SU-DHL-6 (cell line): Measurements from ENCODE around the gene PI4KA.

Experiments used
- H2AFZ ChIP-seq: fragments of 200-600 bp; sonication (generic); 2 replicates; pipeline ENCODE4 v1.6.1; 2014; ENCODE audit warnings: low read depth, mild to moderate bottlenecking, moderate library complexity, mixed read lengths, antibody characterized with exemption, low read length; ENCODE audit not compliant: severe bottlenecking
- H3F3A ChIP-seq: fragments of 200-600 bp; shearing (Covaris generic); 2 replicates; pipeline ENCODE4 v1.6.0; 2016; ENCODE audit warnings: antibody characterized with exemption, mild to moderate bottlenecking; ENCODE audit not compliant: insufficient read depth
- H3K27ac ChIP-seq: fragments of 200-600 bp; sonication (generic); 2 replicates; pipeline ENCODE4 v1.5.1; 2016; ENCODE audit warnings: low read depth, mild to moderate bottlenecking, low read length, moderate library complexity, mixed read lengths
- H3K27me3 ChIP-seq: fragments of 200-600 bp; sonication (generic), shearing (Covaris generic); 2 replicates; pipeline ENCODE4 v1.6.0; 2014; ENCODE audit warnings: mild to moderate bottlenecking, low read length
- H3K36me3 ChIP-seq: fragments of 200-600 bp; sonication (generic); 2 replicates; pipeline ENCODE4 v1.6.1; 2014; ENCODE audit warnings: mild to moderate bottlenecking, low read length, mixed read lengths
- H3K4me2 ChIP-seq: fragments of 300-600, 200-600 bp; shearing (Covaris generic), sonication (generic); 2 replicates; pipeline ENCODE4 v1.6.0; 2014; ENCODE audit warnings: low read length, low read depth, mild to moderate bottlenecking; ENCODE audit not compliant: poor library complexity, severe bottlenecking
- H3K4me3 ChIP-seq: fragments of 200-600 bp; sonication (generic); 2 replicates; pipeline ENCODE4 v1.5.1; 2014; ENCODE audit warnings: antibody characterized with exemption, low read length, mild to moderate bottlenecking, mixed read lengths; ENCODE audit not compliant: insufficient read depth, poor library complexity, severe bottlenecking
- H3K79me2 ChIP-seq: fragments of 200-600 bp; sonication (generic); 2 replicates; pipeline ENCODE4 v1.6.1; 2014; ENCODE audit warnings: mild to moderate bottlenecking, low read length, moderate library complexity; ENCODE audit not compliant: insufficient read depth
- H3K9ac ChIP-seq: fragments of 200-600 bp; sonication (generic); 2 replicates; pipeline ENCODE4 v1.7.0; 2014; ENCODE audit warnings: mild to moderate bottlenecking, low read length
- H3K9me2 ChIP-seq: fragments of 200-600 bp; sonication (generic); replicated peaks from 2 replicates; pipeline ENCODE4 v1.6.1; 2014; ENCODE audit warnings: low read length; ENCODE audit not compliant: insufficient read depth
- H3K9me3 ChIP-seq: fragments of 200-600 bp; sonication (generic); 2 replicates; pipeline ENCODE4 v1.6.1; 2014; ENCODE audit warnings: low read length, mixed read lengths; ENCODE audit not compliant: insufficient read depth
- H4K20me1 ChIP-seq: fragments of 200-600 bp; sonication (generic); 2 replicates; pipeline ENCODE4 v1.6.1; 2014; ENCODE audit warnings: low read depth, mild to moderate bottlenecking, antibody characterized with exemption, low read length, moderate library complexity, mixed read lengths
- EZH2phosphoT487 ChIP-seq: fragments of 200-600 bp; sonication (generic), shearing (Covaris generic); conservative IDR thresholded peaks from 2 replicates; pipeline ENCODE4 v1.6.1; 2018; ENCODE audit warnings: mild to moderate bottlenecking, antibody characterized with exemption, low read length, moderate library complexity, mixed read lengths
- TF ChIP-seq, protein P1 (sequence below): fragments of 200-600 bp; sonication (generic); IDR thresholded peaks from one replicate; pipeline ENCODE4 v1.5.1; 2017; ENCODE audit warnings: antibody characterized with exemption, mild to moderate bottlenecking, low read length, moderate library complexity; ENCODE audit not compliant: insufficient read depth, poor library complexity, severe bottlenecking

PI4KA gene

DNA sequence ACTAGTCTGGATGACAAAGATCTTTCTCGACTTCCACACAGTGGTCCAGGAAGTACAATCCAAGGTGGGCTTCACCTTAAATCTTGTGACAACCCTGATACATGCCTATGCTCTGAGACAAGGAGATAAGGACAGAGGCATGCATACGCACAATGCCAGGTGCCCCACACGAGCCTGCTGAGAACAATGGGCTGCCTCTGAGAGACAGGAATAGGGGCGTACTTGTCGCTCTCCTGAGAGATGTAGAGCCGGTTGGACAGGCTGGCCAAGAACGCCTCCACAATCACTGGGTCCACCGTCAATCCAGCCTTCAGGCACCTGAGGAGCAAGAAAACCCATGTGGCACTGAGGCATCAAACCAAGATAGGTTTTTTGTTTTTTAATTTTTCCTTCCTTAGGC is 59.2 kb downstream of the PI4KA start:
- no peaks in the 10 kb centered on the region for H4K20me1 ChIP-seq
- H3K27ac ChIP-seq: no peak overlapping the region
- no peaks in the 10 kb centered on the region for H3K9me3 ChIP-seq
- H2AFZ ChIP-seq: no peak overlapping the region
- TF ChIP-seq, protein P1, sequence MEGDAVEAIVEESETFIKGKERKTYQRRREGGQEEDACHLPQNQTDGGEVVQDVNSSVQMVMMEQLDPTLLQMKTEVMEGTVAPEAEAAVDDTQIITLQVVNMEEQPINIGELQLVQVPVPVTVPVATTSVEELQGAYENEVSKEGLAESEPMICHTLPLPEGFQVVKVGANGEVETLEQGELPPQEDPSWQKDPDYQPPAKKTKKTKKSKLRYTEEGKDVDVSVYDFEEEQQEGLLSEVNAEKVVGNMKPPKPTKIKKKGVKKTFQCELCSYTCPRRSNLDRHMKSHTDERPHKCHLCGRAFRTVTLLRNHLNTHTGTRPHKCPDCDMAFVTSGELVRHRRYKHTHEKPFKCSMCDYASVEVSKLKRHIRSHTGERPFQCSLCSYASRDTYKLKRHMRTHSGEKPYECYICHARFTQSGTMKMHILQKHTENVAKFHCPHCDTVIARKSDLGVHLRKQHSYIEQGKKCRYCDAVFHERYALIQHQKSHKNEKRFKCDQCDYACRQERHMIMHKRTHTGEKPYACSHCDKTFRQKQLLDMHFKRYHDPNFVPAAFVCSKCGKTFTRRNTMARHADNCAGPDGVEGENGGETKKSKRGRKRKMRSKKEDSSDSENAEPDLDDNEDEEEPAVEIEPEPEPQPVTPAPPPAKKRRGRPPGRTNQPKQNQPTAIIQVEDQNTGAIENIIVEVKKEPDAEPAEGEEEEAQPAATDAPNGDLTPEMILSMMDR: no peak
- TF ChIP-seq EZH2phosphoT487: no peak
- H3K36me3 ChIP-seq: no peaks in the 10 kb centered on the region
- no peaks in the 10 kb centered on the region for H3K9me2 ChIP-seq
- no peaks in the 10 kb centered on the region for H3F3A ChIP-seq
- no peaks in the 10 kb centered on the region for H3K79me2 ChIP-seq
- no peaks in the 10 kb centered on the region for H3K27me3 ChIP-seq
- no peak overlapping the region for H3K4me2 ChIP-seq
- no peak overlapping the region for H3K4me3 ChIP-seq
- H3K9ac ChIP-seq: no peak overlapping the region

GRCh38 chr22:20798974-20799373 is 59.6 kb downstream of the PI4KA start:
- Histone ChIP-seq H3F3A (no peaks in the 10 kb centered on the region), H3K36me3 (no peaks in the 10 kb centered on the region), H3K79me2 (no peaks in the 10 kb centered on the region), H2AFZ (no peak overlapping the region), H4K20me1 (no peaks in the 10 kb centered on the region), H3K9me2 (no peaks in the 10 kb centered on the region), H3K9ac (no peak overlapping the region), H3K27me3 (no peaks in the 10 kb centered on the region), H3K27ac (no peak overlapping the region), H3K4me3 (no peak overlapping the region), H3K9me3 (no peaks in the 10 kb centered on the region), H3K4me2 (no peak overlapping the region)
- TF ChIP-seq, protein P1: no peak
- no peak for TF ChIP-seq EZH2phosphoT487

GRCh38 chr22:20798218-20798617 is 60.4 kb downstream of the PI4KA start:
- no peaks in the 10 kb centered on the region for H3F3A ChIP-seq
- H3K79me2 ChIP-seq: no peaks in the 10 kb centered on the region
- no peak overlapping the region for H3K4me3 ChIP-seq
- no peaks in the 10 kb centered on the region for H3K9me2 ChIP-seq
- H3K9ac ChIP-seq: no peak overlapping the region
- no peaks in the 10 kb centered on the region for H3K27me3 ChIP-seq
- H2AFZ ChIP-seq: no peak overlapping the region
- TF ChIP-seq, protein P1: no peak
- TF ChIP-seq EZH2phosphoT487: no peak
- no peak overlapping the region for H3K4me2 ChIP-seq
- no peaks in the 10 kb centered on the region for H4K20me1 ChIP-seq
- no peaks in the 10 kb centered on the region for H3K9me3 ChIP-seq
- H3K27ac ChIP-seq: no peak overlapping the region
- H3K36me3 ChIP-seq: no peaks in the 10 kb centered on the region

DNA sequence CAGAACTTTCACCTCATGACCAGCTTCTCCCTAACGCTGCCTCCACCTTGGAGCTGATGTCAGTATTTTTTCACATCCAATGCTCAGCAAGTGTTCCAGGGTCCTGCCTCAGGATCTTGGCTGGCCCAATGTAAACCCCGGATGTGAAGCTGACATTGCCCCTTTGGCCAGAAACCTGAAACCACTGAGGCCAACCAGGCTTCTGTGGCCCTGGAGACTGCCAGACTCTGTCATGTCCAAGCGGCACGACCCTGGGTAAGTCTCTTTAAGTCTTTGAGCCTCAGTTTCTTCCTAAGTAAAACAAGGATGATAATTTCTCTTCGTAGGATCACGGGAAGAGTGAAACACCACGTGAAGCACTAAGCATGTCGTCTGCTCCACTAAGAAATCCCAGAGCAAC is 61.9 kb downstream of the PI4KA start:
- Histone ChIP-seq H3K27ac (no peak overlapping the region), H3K27me3 (no peaks in the 10 kb centered on the region), H3K9me2 (no peaks in the 10 kb centered on the region), H3K4me3 (no peak overlapping the region), H4K20me1 (no peaks in the 10 kb centered on the region), H3K4me2 (no peak overlapping the region), H3K9me3 (no peaks in the 10 kb centered on the region), H3K36me3 (no peaks in the 10 kb centered on the region), H2AFZ (no peak overlapping the region), H3F3A (no peaks in the 10 kb centered on the region), H3K79me2 (no peaks in the 10 kb centered on the region), H3K9ac (no peak overlapping the region)
- TF ChIP-seq, protein P1: no peak
- no peak for TF ChIP-seq EZH2phosphoT487
